Endothelial cell of umbilical vein (primary cell): ENCODE measurements around the gene SMIM44. TPM values are rescaled to one million over a fixed set of nuclear protein-coding genes. Genes with fewer than 3 reads are reported as not detected.

ENCODE experiments used
- BruUV-seq: library from RNA; stranded (reverse); fragments of 400-500 nt; replicated peaks from 2 replicates; lab custom pipeline; 2021; lab: Mats Ljungman, UMichigan
- CTCF ChIA-PET: fragments of 300-600, 350-600 bp; sonication (Branson Sonifier 250); formaldehyde crosslinking; loops from one replicate; lab custom pipeline; 2021; ENCODE audit warnings: antibody characterized with exemption, inconsistent platforms; lab: Charles Lee
- POLR2A ChIA-PET: fragments of 300-600, 350-600 bp; sonication (Branson Sonifier 250); formaldehyde crosslinking; loops from one replicate; lab custom pipeline; 2021; ENCODE audit warnings: antibody characterized with exemption, inconsistent platforms; lab: Charles Lee
- DNase-seq: peaks from one replicate; pipeline ENCODE4 v3.0.0-alpha.2; 2011; ENCODE audit warnings: low read depth, low spot score
- FAIRE-seq: peaks from 2 replicates; lab custom pipeline; 2011; peaks lifted over from hg19 to GRCh38; lab: Jason Lieb, UNC
- H2AFZ ChIP-seq: 2 replicates; pipeline ENCODE4 v1.6.0; 2012; ENCODE audit warnings: low read depth, low read length, control low read depth, inconsistent platforms
- H3K27ac ChIP-seq: 2 replicates; pipeline ENCODE4 v1.5.1; 2011; ENCODE audit warnings: low read depth, mild to moderate bottlenecking, control low read depth, low read length, moderate library complexity; ENCODE audit not compliant: insufficient read depth
- H3K27me3 ChIP-seq, 2 experiments: 2 replicates each; pipeline versions ENCODE4 v1.6.0 to v1.6.1; 2011; ENCODE audit warnings: low read length in 2 of 2, mixed read lengths in 1 of 2; ENCODE audit not compliant: control insufficient read depth in 2 of 2, insufficient read depth in 2 of 2
- H3K36me3 ChIP-seq, 2 experiments: 2 replicates in 1 of 2; 3 replicates in 1 of 2; pipeline ENCODE4 v1.5.1; 2011; ENCODE audit warnings: low read length in 2 of 2, mild to moderate bottlenecking in 1 of 2, moderate library complexity in 1 of 2; ENCODE audit not compliant: control insufficient read depth in 2 of 2, insufficient read depth in 2 of 2; ENCODE audit errors: extremely low read depth in 1 of 2
- H3K4me1 ChIP-seq: 3 replicates; pipeline ENCODE4 v1.5.1; 2011; ENCODE audit warnings: mild to moderate bottlenecking, low read length; ENCODE audit not compliant: control insufficient read depth, insufficient read depth; ENCODE audit errors: extremely low read depth
- H3K4me2 ChIP-seq: 2 replicates; pipeline ENCODE4 v1.6.1; 2011; ENCODE audit warnings: low read length, control low read depth, mixed read lengths; ENCODE audit not compliant: insufficient read depth
- H3K4me3 ChIP-seq, 3 experiments: fragments of 200-600 bp in 1 of 3; sonication (generic), shearing (Covaris generic) in 1 of 3; replicated peaks in 1 of 3; 2 replicates each; pipeline ENCODE4 v1.5.1; 2011 to 2016; ENCODE audit warnings: control low read depth in 3 of 3, low read length in 3 of 3, mild to moderate bottlenecking in 2 of 3, inconsistent platforms in 1 of 3, low read depth in 1 of 3, moderate library complexity in 1 of 3; ENCODE audit not compliant: insufficient read depth in 1 of 3
- H3K79me2 ChIP-seq: 2 replicates; pipeline ENCODE4 v1.6.0; 2012; ENCODE audit warnings: low read length, inconsistent platforms; ENCODE audit not compliant: control insufficient read depth, insufficient read depth
- H3K9ac ChIP-seq: replicated peaks from 2 replicates; pipeline ENCODE3; 2011; ENCODE audit warnings: low read length, control low read depth; ENCODE audit not compliant: insufficient read depth; ENCODE audit errors: extremely low read depth
- H3K9me1 ChIP-seq: replicated peaks from 3 replicates; pipeline ENCODE4 v1.6.0; 2011; ENCODE audit warnings: mild to moderate bottlenecking, low read length; ENCODE audit not compliant: control insufficient read depth, insufficient read depth; ENCODE audit errors: extremely low read depth
- H3K9me3 ChIP-seq: replicated peaks from 2 replicates; pipeline ENCODE4 v1.5.1; 2012; ENCODE audit warnings: low read length, inconsistent platforms; ENCODE audit not compliant: control insufficient read depth, insufficient read depth
- H4K20me1 ChIP-seq: replicated peaks from 2 replicates; pipeline ENCODE3; 2011; ENCODE audit warnings: mild to moderate bottlenecking, low read length; ENCODE audit not compliant: control insufficient read depth, insufficient read depth; ENCODE audit errors: extremely low read depth
- CTCF ChIP-seq, 2 donors: IDR thresholded peaks; 1 replicate in 1 of 2; 2 replicates in 1 of 2; pipeline ENCODE4 v1.5.1; 2011; ENCODE audit warnings: low read length in 2 of 2, mild to moderate bottlenecking in 2 of 2, moderate library complexity in 2 of 2, control low read depth in 1 of 2, inconsistent platforms in 1 of 2, low read depth in 1 of 2; ENCODE audit not compliant: insufficient read depth in 1 of 2; ENCODE audit errors: extremely low read depth in 1 of 2
- EZH2 ChIP-seq: IDR thresholded peaks from 2 replicates; pipeline ENCODE4 v1.6.1; 2012; ENCODE audit warnings: borderline replicate concordance, low read depth, mild to moderate bottlenecking, moderate library complexity, low read length, inconsistent platforms; ENCODE audit not compliant: severe bottlenecking
- FOS ChIP-seq: IDR thresholded peaks from 2 replicates; pipeline ENCODE4 v1.6.1; 2011; ENCODE audit warnings: mild to moderate bottlenecking, low read length, moderate library complexity, borderline replicate concordance; ENCODE audit not compliant: insufficient read depth
- GATA2 ChIP-seq: IDR thresholded peaks from 2 replicates; pipeline ENCODE4 v1.7.0; 2011; ENCODE audit warnings: low read depth, mild to moderate bottlenecking, moderate library complexity, mixed read lengths, low read length; ENCODE audit not compliant: insufficient read length, insufficient read depth
- JUN ChIP-seq: IDR thresholded peaks from 2 replicates; pipeline ENCODE4 v1.6.1; 2011; ENCODE audit warnings: borderline replicate concordance, low read depth; ENCODE audit not compliant: insufficient read length, insufficient read depth
- MYC ChIP-seq: IDR thresholded peaks from one replicate; pipeline ENCODE4 v1.6.1; 2011; ENCODE audit warnings: mild to moderate bottlenecking, low read depth, low read length
- POLR2A ChIP-seq: IDR thresholded peaks from 2 replicates; pipeline ENCODE4 v1.6.1; 2012; ENCODE audit warnings: low read depth, mild to moderate bottlenecking, control low read depth, low read length
- POLR2AphosphoS5 ChIP-seq: IDR thresholded peaks from 2 replicates; pipeline ENCODE4 v1.6.1; 2012; ENCODE audit warnings: low read depth, mild to moderate bottlenecking, control low read depth, low read length, moderate library complexity; ENCODE audit not compliant: insufficient read depth
- dilution Hi-C: fragments of 300-500 bp; cut with MboI; formaldehyde crosslinking; loops from one replicate; pipeline ENCODE4 v1.15.0; 2019; ENCODE audit warnings: low sequenced_read_pairs; ENCODE audit not compliant: extremely low pct_ligation_motif_present
- intact Hi-C: fragments of 100-400 bp; cut with micrococcal nuclease; formaldehyde crosslinking; loops from one replicate; pipeline ENCODE4 v1.10.0; 2022
- polyA plus RNA-seq, 4 experiments: library from polyadenylated mRNA; depleted of rRNA in 3 of 4; stranded (reverse) in 3 of 4; unstranded in 1 of 4; fragments of >200 nt; gene quantifications; 2 replicates each; pipeline versions ENCODE4 v1.2.1 to v1.2.3, GENCODE V29; 2011 to 2012; ENCODE audit warnings: missing spikeins in 1 of 4
- total RNA-seq: library from RNA; stranded (reverse); gene quantifications from 2 replicates; pipeline ENCODE4 v1.2.3, GENCODE V29; 2021
- TF ChIP-seq, protein P1 (sequence below): IDR thresholded peaks from 2 replicates; pipeline ENCODE4 v1.6.1; 2011; ENCODE audit not compliant: insufficient read depth, insufficient read length

The SMIM44 gene
- total and polyA plus RNA-seq, 2 donors (not counting 3 experiments of a cell fraction or from before 2014, with no cell fraction given) = not detected

DNA sequence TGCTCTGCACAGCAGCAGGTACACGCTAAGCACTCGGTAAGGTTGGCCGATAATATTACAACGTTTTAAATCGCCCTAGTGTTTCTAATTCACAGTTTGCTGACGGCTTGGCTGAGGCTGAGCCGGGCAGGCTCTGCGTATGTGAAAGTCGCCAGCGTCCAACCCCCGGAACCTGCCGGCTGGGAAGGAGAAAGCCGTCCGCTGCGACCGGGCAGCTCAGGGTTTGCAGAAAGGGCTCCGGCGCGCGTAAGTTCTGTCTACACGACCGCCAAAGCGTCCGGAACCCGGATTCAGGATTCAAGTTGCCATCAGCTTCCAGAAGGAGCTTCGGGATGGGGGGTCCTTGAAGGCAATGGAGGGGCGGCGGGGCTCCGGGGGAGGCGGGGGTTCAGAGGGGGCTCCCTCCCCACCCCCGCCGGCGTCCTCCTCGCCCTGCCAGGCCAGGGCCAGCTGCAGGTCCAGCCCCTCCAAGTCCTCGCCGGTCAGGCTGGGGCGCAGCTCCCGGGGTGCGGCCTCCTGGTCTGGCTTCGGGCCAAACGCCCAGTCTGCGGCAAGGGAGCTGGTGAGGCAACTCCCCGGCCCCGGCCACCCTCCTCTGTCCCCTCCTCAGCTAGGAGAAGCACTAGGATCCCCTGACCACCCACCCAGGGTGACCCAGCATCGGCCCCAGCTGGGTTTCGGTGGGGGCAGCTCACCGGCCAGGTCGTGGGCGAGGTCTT, 575 bp downstream of the SMIM44 start:
- H3K27me3 ChIP-seq = peaks cover 3 to 11% of the 10 kb centered on the region in 2 experiments
- no peak overlapping the region for H3K4me2 ChIP-seq
- TF ChIP-seq FOS (no peak), MYC (no peak), EZH2 (no peak), CTCF (IDR thresholded peaks at IDR 0.05; ENCODE audit: extremely low read depth in 1 of 2, insufficient read depth in 1 of 2, low read depth in 1 of 2, low read length in 2 of 2) (no peak), GATA2 (no peak), JUN (no peak), POLR2A (no peak), POLR2AphosphoS5 (no peak)
- TF ChIP-seq, protein P1, sequence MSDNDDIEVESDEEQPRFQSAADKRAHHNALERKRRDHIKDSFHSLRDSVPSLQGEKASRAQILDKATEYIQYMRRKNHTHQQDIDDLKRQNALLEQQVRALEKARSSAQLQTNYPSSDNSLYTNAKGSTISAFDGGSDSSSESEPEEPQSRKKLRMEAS = no peak
- no peak overlapping the region for H2AFZ ChIP-seq
- no peak overlapping the region for H3K9ac ChIP-seq
- FAIRE-seq = no peak
- no peak overlapping the region for H3K4me3 ChIP-seq
- H3K36me3 ChIP-seq = no peaks in the 10 kb centered on the region
- no peak for DNase-seq
- ChIA-PET POLR2A (no interaction called here), CTCF (interaction anchor here (1.4 to 6.2 kb wide), 5 partner anchors 10 to 179 kb away, joined by 5 to 147 read pairs (median 20); no protein-coding TSS in a partner anchor)
- H3K79me2 ChIP-seq = no peaks in the 10 kb centered on the region
- no peak overlapping the region for H3K27ac ChIP-seq
- no peaks in the 10 kb centered on the region for H3K9me3 ChIP-seq
- no peaks in the 10 kb centered on the region for H3K9me1 ChIP-seq
- dilution Hi-C loops (no loop called here), intact Hi-C loops (no loop called here)
- no peaks in the 10 kb centered on the region for H3K4me1 ChIP-seq
- H4K20me1 ChIP-seq = no peaks in the 10 kb centered on the region
- BruUV-seq = no TSS peak
